ENCODE data around the gene MCAM. TPM values are rescaled to one million over a fixed set of nuclear protein-coding genes. Genes with fewer than 3 reads are reported as not detected.

MCAM gene
- polyA plus RNA-seq, 1 experiment: 41.9 TPM

- TF ChIP-seq CTCF (IDR thresholded peaks at IDR 0.05; ENCODE audit: low read depth, low read length): no peak
- CTCF ChIA-PET: interaction anchor here (0.6 to 2.5 kb wide), 3 partner anchors 16 to 261 kb away, joined by 3 to 11 read pairs (median 4); no protein-coding TSS in a partner anchor
- Histone ChIP-seq H3K9me3 (ENCODE audit: control insufficient read depth, insufficient read depth, low read length) (no peaks in the 10 kb centered on the region), H3K27ac (ENCODE audit: low read depth, low read length) (no peak overlapping the region), H3K4me3 (ENCODE audit: low read depth, low read length) (no peak overlapping the region), H3K27me3 (ENCODE audit: control insufficient read depth, insufficient read depth, low read length) (no peaks in the 10 kb centered on the region)
- POLR2A ChIA-PET: no interaction called here
- no peak for DNase-seq (ENCODE audit: low read depth, low spot score)
Observed at GRCh38 chr11:119299416-119299815, 17.5 kb downstream of the MCAM start.

GRCh38 chr11:119298726-119299125 lies 18.2 kb downstream of the MCAM start:
- TF ChIP-seq CTCF (IDR thresholded peaks at IDR 0.05; ENCODE audit: low read depth, low read length): no peak
- Histone ChIP-seq H3K4me3 (ENCODE audit: low read depth, low read length) (no peak overlapping the region), H3K27me3 (ENCODE audit: control insufficient read depth, insufficient read depth, low read length) (no peaks in the 10 kb centered on the region), H3K9me3 (ENCODE audit: control insufficient read depth, insufficient read depth, low read length) (no peaks in the 10 kb centered on the region), H3K27ac (ENCODE audit: low read depth, low read length) (no peak overlapping the region)
- ChIA-PET POLR2A (no interaction called here), CTCF (interaction anchor here (0.6 kb wide), 1 partner anchor 261 kb away, joined by 3 read pairs; no protein-coding TSS in a partner anchor)
- DNase-seq (ENCODE audit: low read depth, low spot score): no peak

- no peaks in the 10 kb centered on the region for H3K9me3 ChIP-seq (ENCODE audit: control insufficient read depth, insufficient read depth, low read length)
- TF ChIP-seq CTCF (IDR thresholded peaks at IDR 0.05; ENCODE audit: low read depth, low read length): no peak
- H3K27me3 ChIP-seq (ENCODE audit: control insufficient read depth, insufficient read depth, low read length): no peaks in the 10 kb centered on the region
- no peak for DNase-seq (ENCODE audit: low read depth, low spot score)
- no peak overlapping the region for H3K27ac ChIP-seq (ENCODE audit: low read depth, low read length)
- no peak overlapping the region for H3K4me3 ChIP-seq (ENCODE audit: low read depth, low read length)
- ChIA-PET POLR2A (interaction anchor here (1.1 kb wide), 1 partner anchor 18 kb away, joined by 3 read pairs; no protein-coding TSS in a partner anchor), CTCF (interaction anchor here (0.8 to 1.3 kb wide), 5 partner anchors 14 to 198 kb away, joined by 3 to 9 read pairs (median 4); partner anchors contain the start of gene CBL)
Observed at GRCh38 chr11:119297938-119298337, 19.0 kb downstream of the MCAM start.

GRCh38 chr11:119295178-119295577 lies 21.8 kb downstream of the MCAM start:
- no peak overlapping the region for H3K4me3 ChIP-seq (ENCODE audit: low read depth, low read length)
- H3K27ac ChIP-seq (ENCODE audit: low read depth, low read length): no peak overlapping the region
- ChIA-PET CTCF (no interaction called here), POLR2A (no interaction called here)
- TF ChIP-seq CTCF (IDR thresholded peaks at IDR 0.05; ENCODE audit: low read depth, low read length): no peak; the same call in 1 of the 2 replicates
- no peak for DNase-seq (ENCODE audit: low read depth, low spot score)
- H3K9me3 ChIP-seq (ENCODE audit: control insufficient read depth, insufficient read depth, low read length): peaks cover 14% of the 10 kb centered on the region
- H3K27me3 ChIP-seq (ENCODE audit: control insufficient read depth, insufficient read depth, low read length): no peaks in the 10 kb centered on the region

- no peak for TF ChIP-seq CTCF (IDR thresholded peaks at IDR 0.05; ENCODE audit: low read depth, low read length)
- Histone ChIP-seq H3K9me3 (ENCODE audit: control insufficient read depth, insufficient read depth, low read length) (peaks cover 18% of the 10 kb centered on the region), H3K27ac (ENCODE audit: low read depth, low read length) (no peak overlapping the region), H3K27me3 (ENCODE audit: control insufficient read depth, insufficient read depth, low read length) (no peaks in the 10 kb centered on the region), H3K4me3 (ENCODE audit: low read depth, low read length) (no peak overlapping the region)
- ChIA-PET CTCF (interaction anchor here (0.6 to 1.7 kb wide), 3 partner anchors 9 to 87 kb away, joined by 3 to 5 read pairs (median 5); partner anchors contain the start of gene CBL), POLR2A (no interaction called here)
- DNase-seq (ENCODE audit: low read depth, low spot score): no peak
Observed at GRCh38 chr11:119293461-119293860, 23.5 kb downstream of the MCAM start.
